GM21390 (cell line): ENCODE data around the gene MRPS15.

ENCODE experiments used
- ATAC-seq: cut with Tn5 transposase; IDR thresholded peaks from one replicate; pipeline ENCODE4 v1.9.1; 2021; ENCODE audit not compliant: unreplicated experiment

MRPS15 gene

GRCh38 chr1:36463463-36463802 is 751 bp downstream of the MRPS15 start:
- ATAC-seq = no peak

DNA sequence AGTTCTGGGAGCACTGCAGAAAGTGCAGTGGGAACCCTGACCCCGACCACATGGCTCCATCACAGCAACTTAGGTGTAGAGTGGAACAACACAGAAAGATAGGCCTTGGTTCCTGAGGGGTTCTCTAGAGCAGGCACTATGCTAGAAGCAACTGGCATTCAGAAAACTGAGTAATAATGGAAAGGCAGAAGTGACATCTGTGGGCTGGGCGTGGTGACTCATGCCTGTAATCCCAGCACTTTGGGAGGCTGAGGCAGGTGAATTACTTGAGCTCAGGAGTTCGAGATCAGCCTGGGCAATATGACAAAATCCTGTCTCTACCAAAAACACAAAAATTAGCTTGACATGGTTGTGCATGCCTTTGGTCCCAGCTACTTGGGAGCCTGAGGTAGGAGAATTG is 5.3 kb downstream of the MRPS15 start:
- no peak for ATAC-seq

GRCh38 chr1:36457691-36458090 is 6.5 kb downstream of the MRPS15 start:
- no peak for ATAC-seq

GRCh38 chr1:36456391-36456928 is 7.7 kb downstream of the MRPS15 start:
- ATAC-seq = no peak

DNA sequence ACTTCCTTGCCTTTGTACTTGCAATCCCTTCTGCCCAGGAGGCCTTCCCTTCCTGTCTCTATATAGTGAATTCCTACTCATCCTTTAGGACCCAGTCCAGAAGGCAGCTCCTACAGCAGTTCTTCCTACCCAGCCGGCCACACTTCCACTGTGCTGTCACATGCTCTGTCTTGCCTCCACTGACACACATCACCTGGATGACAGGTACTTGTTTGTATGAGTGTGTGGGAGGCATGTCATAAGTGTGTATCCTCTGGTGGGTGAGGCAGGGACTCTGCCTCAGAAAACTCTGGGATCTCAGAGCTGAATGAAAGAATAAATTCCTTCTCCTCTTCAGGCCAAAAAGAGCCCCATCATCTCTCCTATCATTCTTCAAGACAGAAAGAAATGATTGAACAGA is 8.8 kb downstream of the MRPS15 start:
- ATAC-seq = no peak

DNA sequence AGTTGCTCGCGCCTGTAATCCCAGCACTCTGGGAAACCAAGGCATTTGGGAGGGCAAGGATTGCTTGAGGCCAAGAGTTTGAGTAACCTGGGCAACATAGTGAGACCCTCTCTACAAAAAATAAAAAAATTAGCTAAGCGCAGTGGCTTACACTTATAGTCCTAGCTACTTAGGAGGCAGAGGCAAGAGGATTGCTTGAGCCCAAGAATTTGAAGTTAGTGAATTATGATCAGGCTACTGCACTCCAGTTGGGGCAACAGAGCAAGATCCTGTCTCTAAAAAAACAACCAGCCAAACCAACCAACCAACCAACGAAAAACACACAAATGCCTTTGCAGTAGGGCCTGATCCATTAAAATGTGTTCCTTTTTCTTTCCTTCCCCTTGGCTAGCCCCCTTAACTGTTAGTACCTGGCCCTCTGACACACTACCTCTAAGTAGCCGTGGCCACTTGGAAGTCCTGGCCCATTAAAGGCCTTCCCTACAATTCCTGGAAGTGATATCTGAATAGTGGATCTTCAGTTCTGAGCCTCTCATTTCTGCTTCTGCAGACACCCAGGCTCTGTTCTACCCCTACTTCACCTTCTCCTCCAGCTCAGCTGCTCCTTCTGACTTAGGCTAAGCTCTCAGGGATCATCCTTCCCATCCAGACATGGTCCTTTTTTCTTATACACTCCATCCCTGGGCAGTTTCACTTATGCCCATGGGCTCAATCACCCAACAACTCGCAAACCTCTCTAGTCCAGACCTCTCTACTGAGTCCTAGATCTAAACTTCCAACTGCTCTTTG is 10.4 kb downstream of the MRPS15 start:
- ATAC-seq = no peak

GRCh38 chr1:36453051-36453450 is 11.1 kb downstream of the MRPS15 start:
- no peak for ATAC-seq

DNA sequence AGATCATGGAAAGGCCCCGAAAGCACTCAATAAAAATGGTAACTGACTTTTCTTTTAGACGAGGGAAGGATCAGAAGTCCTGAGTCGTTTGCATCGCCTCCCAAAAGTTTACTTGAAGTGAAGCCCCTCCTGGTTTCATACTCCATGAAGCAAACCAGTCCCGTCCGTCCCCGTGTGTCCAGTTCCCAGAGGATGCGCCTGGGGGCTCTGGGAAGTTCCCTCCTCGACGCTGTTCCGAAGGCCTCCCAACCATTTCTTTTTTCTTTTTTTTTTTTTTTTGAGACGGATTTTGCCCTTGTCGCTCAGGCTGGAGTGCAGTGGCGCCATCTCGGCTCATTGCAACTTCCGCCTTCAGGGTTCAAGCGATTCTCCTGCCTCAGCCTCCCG is 13.3 kb downstream of the MRPS15 start:
- no peak for ATAC-seq

DNA sequence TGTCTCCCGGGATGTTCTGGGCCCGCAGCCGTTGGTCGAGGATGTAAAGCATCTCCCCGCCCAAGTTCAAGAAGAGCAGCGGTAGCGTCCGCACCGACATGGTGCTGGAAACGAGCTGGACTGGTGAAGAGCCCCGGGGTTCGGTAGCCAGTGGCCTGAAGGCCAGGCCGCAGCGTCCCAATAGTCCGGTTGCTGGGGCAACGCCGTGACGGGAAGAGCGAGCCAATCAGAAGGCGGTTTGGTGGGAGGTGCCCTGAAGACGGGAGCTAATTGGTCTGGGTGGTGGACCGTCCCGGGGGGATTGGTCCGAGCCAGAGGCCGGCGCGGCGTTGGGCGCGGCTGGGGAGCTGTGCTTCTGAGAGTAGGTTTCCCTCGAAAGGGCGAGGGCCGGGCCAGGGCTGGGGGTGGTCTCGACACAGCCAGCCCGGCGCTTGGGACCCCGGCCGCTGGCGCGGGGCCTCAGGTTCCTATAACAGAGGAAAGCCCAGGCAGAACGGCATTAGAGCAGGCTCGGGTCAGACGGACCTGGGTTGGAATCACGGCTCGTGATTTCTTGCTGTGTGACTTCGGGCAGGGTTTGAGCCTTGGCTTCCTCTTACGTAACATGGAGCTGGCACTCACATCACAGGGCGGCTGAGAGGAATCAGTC is 13.8 kb downstream of the MRPS15 start, which contains the start of gene OSCP1:
TSS of gene OSCP1 (minus strand) at position 182 of the 649 bp plus-strand sequence. CDS start at position 100, 82 bp downstream.
- ATAC-seq = peak; percentile 97

- ATAC-seq = no peak
Observed at GRCh38 chr1:36448530-36449056, 15.6 kb downstream of the MRPS15 start.

- no peak for ATAC-seq
Observed at GRCh38 chr1:36447450-36447849, 16.7 kb downstream of the MRPS15 start.

DNA sequence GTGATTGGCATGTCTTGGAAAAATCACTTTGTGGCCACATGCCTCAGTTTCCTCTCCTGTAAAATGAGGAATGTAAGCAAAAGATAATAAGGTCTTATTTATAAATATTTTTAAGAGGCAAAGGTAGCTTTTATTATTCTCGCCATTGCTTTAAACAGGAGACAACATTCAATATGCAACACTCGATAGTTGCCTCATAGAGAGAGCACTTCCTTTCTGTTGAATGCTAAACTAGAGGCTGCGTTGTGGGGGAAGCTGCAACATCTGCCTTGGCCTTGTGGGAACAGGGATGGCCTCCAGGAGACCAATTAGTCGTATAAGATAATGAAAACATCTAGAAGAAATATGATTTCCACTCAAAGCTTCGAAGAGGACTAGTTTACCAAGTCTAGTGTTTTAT is 17.4 kb downstream of the MRPS15 start:
- ATAC-seq = no peak

GRCh38 chr1:36446271-36446670 is 17.9 kb downstream of the MRPS15 start:
- ATAC-seq = no peak

DNA sequence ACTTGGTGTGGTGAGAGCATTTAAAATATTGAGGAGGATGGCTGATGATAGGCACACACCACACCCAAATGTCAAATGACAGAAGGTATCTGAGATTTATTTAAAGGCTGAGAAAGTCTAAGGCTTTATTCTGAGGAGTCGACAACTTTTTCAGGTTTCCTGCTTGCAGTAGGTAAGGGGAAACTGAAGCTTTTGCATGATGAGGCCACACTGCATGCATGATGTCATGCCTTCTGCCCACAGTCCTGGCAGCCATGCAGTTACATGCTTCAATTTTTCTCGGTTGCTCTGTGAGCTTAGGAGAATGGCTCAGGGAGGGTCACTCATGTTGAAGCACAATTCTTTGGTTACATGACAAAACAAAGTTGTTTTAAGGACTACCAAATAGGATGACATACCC is 20.9 kb downstream of the MRPS15 start:
- ATAC-seq = no peak

GRCh38 chr1:36442337-36442736 is 21.8 kb downstream of the MRPS15 start:
- ATAC-seq = no peak

DNA sequence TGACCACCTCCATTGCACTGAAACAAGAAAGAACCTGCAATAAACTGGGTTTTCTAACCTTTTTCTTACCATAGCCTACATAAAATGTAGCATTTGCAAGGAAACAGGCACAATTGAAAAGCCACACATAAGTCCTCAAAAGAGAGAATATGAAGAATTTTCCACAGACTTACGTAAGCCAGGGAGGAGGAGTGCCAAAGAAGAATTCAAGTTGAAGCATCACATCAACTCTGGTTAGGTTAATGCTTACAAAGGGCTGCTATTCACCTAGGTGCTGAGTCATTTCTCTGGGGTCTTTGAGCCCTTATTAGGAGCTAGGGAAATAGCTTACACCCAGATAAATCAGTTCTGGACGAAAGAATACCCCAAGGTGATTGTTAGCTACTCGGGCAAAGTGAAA is 23.5 kb downstream of the MRPS15 start:
- no peak for ATAC-seq

DNA sequence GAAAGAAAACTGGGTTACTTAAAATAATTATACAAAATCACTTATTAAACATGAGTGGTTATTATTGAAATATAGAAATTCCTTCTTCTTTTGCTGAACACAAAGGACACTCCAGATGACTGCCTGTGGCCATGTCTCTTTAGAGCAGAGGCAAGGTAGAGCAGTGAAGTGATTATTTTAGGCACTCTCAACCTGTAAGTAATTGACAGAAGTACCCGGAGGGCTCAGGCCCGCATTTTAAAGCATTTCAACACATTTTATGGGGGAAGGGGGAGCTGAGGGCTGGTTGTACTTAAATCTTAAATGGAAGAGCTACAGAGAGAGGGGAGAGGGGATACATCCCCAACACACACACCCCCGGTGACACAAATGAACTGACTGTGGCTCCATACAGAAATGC is 24.1 kb downstream of the MRPS15 start:
- no peak for ATAC-seq

DNA sequence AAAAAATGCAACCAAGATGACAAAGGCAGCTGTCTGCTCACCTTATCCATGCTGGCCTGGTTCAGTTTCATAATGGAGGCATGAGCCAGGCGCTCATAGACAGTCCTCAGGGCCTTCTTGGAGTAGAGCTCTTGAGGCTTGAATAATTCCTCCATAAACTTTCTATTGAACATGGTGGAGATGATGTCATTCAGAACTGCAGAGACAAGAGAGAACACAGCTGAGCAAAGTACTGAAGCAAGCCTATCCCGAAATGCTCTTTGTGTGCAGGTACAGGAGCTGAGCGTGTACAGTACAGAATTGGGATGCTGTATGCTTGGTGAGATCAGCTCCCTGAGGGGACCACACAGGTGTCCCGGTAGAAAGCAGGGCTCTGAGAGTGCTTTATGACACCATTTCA is 25.5 kb downstream of the MRPS15 start:
- no peak for ATAC-seq

GRCh38 chr1:36436821-36437220 is 27.4 kb downstream of the MRPS15 start:
- ATAC-seq = no peak

DNA sequence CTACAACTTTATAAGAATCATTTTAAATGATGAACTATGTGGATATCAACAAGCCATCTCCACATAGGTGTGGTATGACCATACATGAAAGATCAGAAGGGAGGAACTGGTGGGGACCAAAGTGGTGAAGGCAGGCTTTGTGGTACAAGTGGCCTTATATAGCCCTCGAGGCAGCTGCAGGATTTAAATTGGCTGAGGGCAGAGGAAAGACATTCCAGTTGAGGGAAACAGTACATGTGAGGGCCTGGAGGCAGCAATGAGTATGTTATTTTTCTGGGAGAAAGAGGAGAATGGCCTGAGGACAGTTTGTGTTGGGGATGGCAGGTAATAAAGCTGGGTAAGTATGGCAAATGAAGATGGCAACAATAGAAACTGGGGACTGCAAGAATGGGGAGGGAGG is 31.1 kb downstream of the MRPS15 start:
- no peak for ATAC-seq

DNA sequence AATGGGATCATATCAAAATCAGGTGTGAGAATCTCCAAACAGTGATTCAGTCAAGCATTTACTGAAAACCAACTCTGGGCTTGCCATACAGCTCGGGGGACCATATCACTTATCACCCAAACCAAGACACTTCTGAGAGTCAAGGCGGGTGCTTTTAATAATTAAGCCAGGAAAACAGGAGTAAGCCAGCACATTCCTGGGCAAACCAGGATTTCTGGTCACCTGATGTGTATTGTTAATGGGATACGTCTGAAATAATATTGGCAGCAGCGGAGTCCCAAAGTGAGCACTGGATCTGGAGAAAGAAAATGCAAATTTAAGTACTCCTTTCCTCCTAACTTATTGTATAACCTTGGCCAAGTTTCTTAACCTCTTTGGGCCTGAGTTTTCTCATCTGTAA is 31.6 kb downstream of the MRPS15 start:
- ATAC-seq = no peak

GRCh38 chr1:36425791-36426190 is 38.4 kb downstream of the MRPS15 start:
- ATAC-seq = no peak
